GM12878 (cell line): ENCODE data around the gene NOS1AP.

Experiments used
- NFIC ChIP-seq: IDR thresholded peaks from 2 replicates; pipeline ENCODE4 v1.6.1; 2012; ENCODE audit warnings: low read depth, mild to moderate bottlenecking, inconsistent platforms, low read length, moderate library complexity
- TF ChIP-seq, protein P1 (sequence below): fragments of 150-350 bp; IDR thresholded peaks from 2 replicates; pipeline ENCODE4 v1.6.1; 2016; ENCODE audit warnings: low read depth, low read length
- TF ChIP-seq, protein P2 (sequence below), 3 experiments: IDR thresholded peaks in 2 of 3; conservative IDR thresholded peaks in 1 of 3; 2 replicates each; pipeline ENCODE4 v1.5.1; 2011; ENCODE audit warnings: low read depth in 3 of 3, low read length in 3 of 3, mild to moderate bottlenecking in 3 of 3, control low read depth in 2 of 3, moderate library complexity in 2 of 3, inconsistent platforms in 1 of 3, mixed read lengths in 1 of 3; ENCODE audit not compliant: control insufficient read depth in 2 of 3, insufficient read depth in 1 of 3; ENCODE audit errors: extremely low read depth in 1 of 3

DNA sequence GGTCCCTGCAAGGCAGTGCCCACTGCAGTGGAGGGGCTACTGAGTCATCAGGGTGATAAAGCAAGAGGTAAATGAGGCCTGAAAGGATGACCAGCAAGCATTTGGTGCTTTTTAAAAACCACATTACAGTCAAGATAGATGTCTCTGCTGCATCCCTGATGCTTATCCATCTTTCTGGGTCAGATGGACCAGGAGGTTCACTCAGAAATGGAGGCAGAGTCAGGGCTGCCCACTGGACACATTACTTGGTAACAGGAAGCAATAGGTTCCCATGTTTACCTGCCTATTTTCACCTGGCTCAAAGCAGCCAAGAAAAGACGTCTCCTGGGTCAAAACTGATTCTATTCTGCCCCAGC, 303.6 kb downstream of the NOS1AP start:
- TF ChIP-seq, protein P1, sequence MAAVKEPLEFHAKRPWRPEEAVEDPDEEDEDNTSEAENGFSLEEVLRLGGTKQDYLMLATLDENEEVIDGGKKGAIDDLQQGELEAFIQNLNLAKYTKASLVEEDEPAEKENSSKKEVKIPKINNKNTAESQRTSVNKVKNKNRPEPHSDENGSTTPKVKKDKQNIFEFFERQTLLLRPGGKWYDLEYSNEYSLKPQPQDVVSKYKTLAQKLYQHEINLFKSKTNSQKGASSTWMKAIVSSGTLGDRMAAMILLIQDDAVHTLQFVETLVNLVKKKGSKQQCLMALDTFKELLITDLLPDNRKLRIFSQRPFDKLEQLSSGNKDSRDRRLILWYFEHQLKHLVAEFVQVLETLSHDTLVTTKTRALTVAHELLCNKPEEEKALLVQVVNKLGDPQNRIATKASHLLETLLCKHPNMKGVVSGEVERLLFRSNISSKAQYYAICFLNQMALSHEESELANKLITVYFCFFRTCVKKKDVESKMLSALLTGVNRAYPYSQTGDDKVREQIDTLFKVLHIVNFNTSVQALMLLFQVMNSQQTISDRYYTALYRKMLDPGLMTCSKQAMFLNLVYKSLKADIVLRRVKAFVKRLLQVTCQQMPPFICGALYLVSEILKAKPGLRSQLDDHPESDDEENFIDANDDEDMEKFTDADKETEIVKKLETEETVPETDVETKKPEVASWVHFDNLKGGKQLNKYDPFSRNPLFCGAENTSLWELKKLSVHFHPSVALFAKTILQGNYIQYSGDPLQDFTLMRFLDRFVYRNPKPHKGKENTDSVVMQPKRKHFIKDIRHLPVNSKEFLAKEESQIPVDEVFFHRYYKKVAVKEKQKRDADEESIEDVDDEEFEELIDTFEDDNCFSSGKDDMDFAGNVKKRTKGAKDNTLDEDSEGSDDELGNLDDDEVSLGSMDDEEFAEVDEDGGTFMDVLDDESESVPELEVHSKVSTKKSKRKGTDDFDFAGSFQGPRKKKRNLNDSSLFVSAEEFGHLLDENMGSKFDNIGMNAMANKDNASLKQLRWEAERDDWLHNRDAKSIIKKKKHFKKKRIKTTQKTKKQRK = no peak
- TF ChIP-seq, protein P2, sequence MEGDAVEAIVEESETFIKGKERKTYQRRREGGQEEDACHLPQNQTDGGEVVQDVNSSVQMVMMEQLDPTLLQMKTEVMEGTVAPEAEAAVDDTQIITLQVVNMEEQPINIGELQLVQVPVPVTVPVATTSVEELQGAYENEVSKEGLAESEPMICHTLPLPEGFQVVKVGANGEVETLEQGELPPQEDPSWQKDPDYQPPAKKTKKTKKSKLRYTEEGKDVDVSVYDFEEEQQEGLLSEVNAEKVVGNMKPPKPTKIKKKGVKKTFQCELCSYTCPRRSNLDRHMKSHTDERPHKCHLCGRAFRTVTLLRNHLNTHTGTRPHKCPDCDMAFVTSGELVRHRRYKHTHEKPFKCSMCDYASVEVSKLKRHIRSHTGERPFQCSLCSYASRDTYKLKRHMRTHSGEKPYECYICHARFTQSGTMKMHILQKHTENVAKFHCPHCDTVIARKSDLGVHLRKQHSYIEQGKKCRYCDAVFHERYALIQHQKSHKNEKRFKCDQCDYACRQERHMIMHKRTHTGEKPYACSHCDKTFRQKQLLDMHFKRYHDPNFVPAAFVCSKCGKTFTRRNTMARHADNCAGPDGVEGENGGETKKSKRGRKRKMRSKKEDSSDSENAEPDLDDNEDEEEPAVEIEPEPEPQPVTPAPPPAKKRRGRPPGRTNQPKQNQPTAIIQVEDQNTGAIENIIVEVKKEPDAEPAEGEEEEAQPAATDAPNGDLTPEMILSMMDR (IDR thresholded peaks at IDR 0.05 in 2 of 3, conservative IDR thresholded peaks at IDR 0.05 in 1 of 3; ENCODE audit: control insufficient read depth in 2 of 3, extremely low read depth in 1 of 3, insufficient read depth in 1 of 3, low read depth in 3 of 3, low read length in 3 of 3) = no peak
- no peak for TF ChIP-seq NFIC
